ENCODE data around the gene MBP. TPM values are rescaled to one million over a fixed set of nuclear protein-coding genes. Genes with fewer than 3 reads are reported as not detected.

Gene MBP
- total RNA-seq, 1 experiment from 2014 or later = 47.4 TPM

- CTCF ChIA-PET = no interaction called here
- Histone ChIP-seq H4K20me1 (ENCODE audit: low read length) (no peaks in the 10 kb centered on the region), H3K36me3 (ENCODE audit: low read depth, low read length) (peaks cover 14% of the 10 kb centered on the region; the same call in 1 of the 2 replicates), H3K4me2 (ENCODE audit: low read length) (no peak overlapping the region), H3K4me3 (ENCODE audit: low read length) (no peak overlapping the region), H3K9me3 (ENCODE audit: low read length) (no peaks in the 10 kb centered on the region), H3K27ac (ENCODE audit: low read length) (no peak overlapping the region), H3K79me2 (ENCODE audit: low read length) (0 out of 2 replicates have a peak, but pooled peaks cover 10% of the 10 kb centered on the region), H3K4me1 (ENCODE audit: insufficient read depth, low read length) (peaks cover 38% of the 10 kb centered on the region), H3K27me3 (ENCODE audit: low read length) (no peaks in the 10 kb centered on the region), H3F3A (ENCODE audit: low read length, unreplicated experiment) (peaks cover 11% of the 10 kb centered on the region), H2AFZ (ENCODE audit: low read length) (no peak overlapping the region), H3K9me2 (replicated peaks; ENCODE audit: low read length) (no peaks in the 10 kb centered on the region), H3K9ac (ENCODE audit: low read length) (no peak overlapping the region)
- intact Hi-C loops (cut with micrococcal nuclease) = no loop called here
- POLR2A ChIA-PET (ENCODE audit: unreplicated experiment) = no interaction called here
- ATAC-seq (no peak), DNase-seq (no peak)
- TF ChIP-seq EZH2phosphoT487 (IDR thresholded peaks at IDR 0.05; ENCODE audit: borderline replicate concordance, low read length) = no peak
- TF ChIP-seq EZH2 (IDR thresholded peaks at IDR 0.05; ENCODE audit: low read length, unreplicated experiment) = no peak
- no peak for TF ChIP-seq CTCF (conservative IDR thresholded peaks at IDR 0.05; ENCODE audit: low read depth, low read length)
- BruUV-seq (replicated peaks) = no TSS peak
These were observed 26.9 kb downstream of the MBP start for GRCh38 chr18:77105680-77106079.

GRCh38 chr18:77105028-77105427, 27.6 kb downstream of the MBP start:
- H3K9ac ChIP-seq (ENCODE audit: low read length) = no peak overlapping the region
- ChIA-PET POLR2A (ENCODE audit: unreplicated experiment) (no interaction called here), CTCF (no interaction called here)
- H3K27ac ChIP-seq (ENCODE audit: low read length) = no peak overlapping the region
- intact Hi-C loops (cut with micrococcal nuclease) = no loop called here
- TF ChIP-seq EZH2phosphoT487 (IDR thresholded peaks at IDR 0.05; ENCODE audit: borderline replicate concordance, low read length) (no peak), EZH2 (IDR thresholded peaks at IDR 0.05; ENCODE audit: low read length, unreplicated experiment) (no peak), CTCF (conservative IDR thresholded peaks at IDR 0.05; ENCODE audit: low read depth, low read length) (no peak)
- H3F3A ChIP-seq (ENCODE audit: low read length, unreplicated experiment) = peaks cover 11% of the 10 kb centered on the region
- BruUV-seq (replicated peaks) = no TSS peak
- no peaks in the 10 kb centered on the region for H3K9me3 ChIP-seq (ENCODE audit: low read length)
- no peak overlapping the region for H3K4me2 ChIP-seq (ENCODE audit: low read length)
- no peak overlapping the region for H2AFZ ChIP-seq (ENCODE audit: low read length)
- no peaks in the 10 kb centered on the region for H3K27me3 ChIP-seq (ENCODE audit: low read length)
- no peaks in the 10 kb centered on the region for H4K20me1 ChIP-seq (ENCODE audit: low read length)
- peaks cover 17% of the 10 kb centered on the region for H3K36me3 ChIP-seq (ENCODE audit: low read depth, low read length)
- H3K4me1 ChIP-seq (ENCODE audit: insufficient read depth, low read length) = peaks cover 45% of the 10 kb centered on the region
- peaks cover 13% of the 10 kb centered on the region; the same call in 1 of the 2 replicates for H3K79me2 ChIP-seq (ENCODE audit: low read length)
- no peaks in the 10 kb centered on the region for H3K9me2 ChIP-seq (replicated peaks; ENCODE audit: low read length)
- no peak overlapping the region for H3K4me3 ChIP-seq (ENCODE audit: low read length)
- ATAC-seq (no peak), DNase-seq (no peak)

- TF ChIP-seq CTCF (conservative IDR thresholded peaks at IDR 0.05; ENCODE audit: low read depth, low read length) = no peak
- no peak for TF ChIP-seq EZH2phosphoT487 (IDR thresholded peaks at IDR 0.05; ENCODE audit: borderline replicate concordance, low read length)
- no peak for TF ChIP-seq EZH2 (IDR thresholded peaks at IDR 0.05; ENCODE audit: low read length, unreplicated experiment)
- H3K27ac ChIP-seq (ENCODE audit: low read length) = peak overlapping the region; percentile 99
- H3K4me1 ChIP-seq (ENCODE audit: insufficient read depth, low read length) = peaks cover 46% of the 10 kb centered on the region
- intact Hi-C loops (cut with micrococcal nuclease) = no loop called here
- peak overlapping the region; percentile 86; the same call in 1 of the 2 replicates for H3K9ac ChIP-seq (ENCODE audit: low read length)
- DNase-seq = no peak
- CTCF ChIA-PET = no interaction called here
- no peaks in the 10 kb centered on the region for H4K20me1 ChIP-seq (ENCODE audit: low read length)
- BruUV-seq (replicated peaks) = no TSS peak
- no peaks in the 10 kb centered on the region for H3K9me2 ChIP-seq (replicated peaks; ENCODE audit: low read length)
- no peak overlapping the region for H3K4me2 ChIP-seq (ENCODE audit: low read length)
- H3K4me3 ChIP-seq (ENCODE audit: low read length) = no peak overlapping the region
- H3K9me3 ChIP-seq (ENCODE audit: low read length) = no peaks in the 10 kb centered on the region
- peaks cover 11% of the 10 kb centered on the region for H3F3A ChIP-seq (ENCODE audit: low read length, unreplicated experiment)
- ATAC-seq = no peak
- peaks cover 19% of the 10 kb centered on the region for H3K79me2 ChIP-seq (ENCODE audit: low read length)
- POLR2A ChIA-PET (ENCODE audit: unreplicated experiment) = no interaction called here
- H3K36me3 ChIP-seq (ENCODE audit: low read depth, low read length) = peaks cover 21% of the 10 kb centered on the region
- no peaks in the 10 kb centered on the region for H3K27me3 ChIP-seq (ENCODE audit: low read length)
- no peak overlapping the region for H2AFZ ChIP-seq (ENCODE audit: low read length)
These were observed 28.5 kb downstream of the MBP start for GRCh38 chr18:77103991-77104531.

Measured in PC-3 (cell line).